NCI-H2081 (cell line): ENCODE measurements around the gene SPNS3.

Experiments used
- DNase-seq, 2 experiments: peaks; one replicate each; lab custom pipeline; 2025; lab: John Stamatoyannopoulos, UW

Gene SPNS3

GRCh38 chr17:4488989-4489595 lies 55.4 kb downstream of the SPNS3 start:
- DNase-seq, result no peak

DNA sequence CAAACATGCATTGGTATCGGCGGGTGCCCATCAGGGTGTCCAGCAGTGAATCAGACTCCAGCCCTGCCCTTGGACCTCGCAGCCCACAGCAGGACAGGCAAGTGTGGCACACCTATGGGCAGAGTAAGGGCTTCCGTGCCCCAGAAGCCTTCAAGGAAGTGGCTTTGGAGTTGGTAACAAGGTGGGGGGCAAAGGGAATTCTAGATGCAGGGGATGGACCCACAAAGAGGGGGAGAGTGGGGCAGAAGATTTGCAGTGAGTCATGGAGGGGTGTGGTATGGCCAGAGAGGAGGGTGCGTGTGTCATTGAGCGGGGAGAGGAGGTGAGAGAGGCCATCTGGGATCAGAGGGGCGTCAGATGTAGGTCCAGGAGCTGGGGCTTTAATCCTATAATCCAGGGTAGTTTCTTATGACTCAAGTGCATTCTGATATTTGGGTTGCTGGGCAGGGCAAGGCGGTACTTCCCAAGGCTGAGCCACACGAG lies 56.4 kb downstream of the SPNS3 start:
- DNase-seq, result no peak

DNA sequence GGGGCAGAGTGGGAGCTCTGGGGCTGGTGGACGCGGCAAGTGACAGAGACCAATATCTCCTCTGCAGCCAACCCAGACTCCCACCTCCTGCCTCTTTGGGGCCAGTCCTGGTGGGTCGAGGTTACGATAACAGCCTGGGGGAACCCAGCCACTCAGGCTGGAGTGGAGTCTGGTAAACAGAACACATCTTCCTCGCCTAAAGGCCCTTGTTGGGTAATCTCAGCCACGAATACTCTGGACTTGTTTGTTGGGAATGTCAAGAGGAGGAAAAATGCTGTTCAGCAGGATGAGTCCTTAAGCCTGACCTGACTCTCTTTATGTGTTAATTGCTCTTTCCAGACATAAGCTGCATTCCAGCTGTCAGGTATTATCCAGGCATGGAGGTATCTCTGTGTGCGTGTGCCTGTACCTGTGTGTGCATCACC lies 56.9 kb downstream of the SPNS3 start:
- no peak for DNase-seq

GRCh38 chr17:4492721-4493561 lies 59.2 kb downstream of the SPNS3 start:
- peak in 1 of 2 experiments; percentile 24 for DNase-seq

GRCh38 chr17:4497101-4497824 lies 63.5 kb downstream of the SPNS3 start:
- DNase-seq, result no peak

DNA sequence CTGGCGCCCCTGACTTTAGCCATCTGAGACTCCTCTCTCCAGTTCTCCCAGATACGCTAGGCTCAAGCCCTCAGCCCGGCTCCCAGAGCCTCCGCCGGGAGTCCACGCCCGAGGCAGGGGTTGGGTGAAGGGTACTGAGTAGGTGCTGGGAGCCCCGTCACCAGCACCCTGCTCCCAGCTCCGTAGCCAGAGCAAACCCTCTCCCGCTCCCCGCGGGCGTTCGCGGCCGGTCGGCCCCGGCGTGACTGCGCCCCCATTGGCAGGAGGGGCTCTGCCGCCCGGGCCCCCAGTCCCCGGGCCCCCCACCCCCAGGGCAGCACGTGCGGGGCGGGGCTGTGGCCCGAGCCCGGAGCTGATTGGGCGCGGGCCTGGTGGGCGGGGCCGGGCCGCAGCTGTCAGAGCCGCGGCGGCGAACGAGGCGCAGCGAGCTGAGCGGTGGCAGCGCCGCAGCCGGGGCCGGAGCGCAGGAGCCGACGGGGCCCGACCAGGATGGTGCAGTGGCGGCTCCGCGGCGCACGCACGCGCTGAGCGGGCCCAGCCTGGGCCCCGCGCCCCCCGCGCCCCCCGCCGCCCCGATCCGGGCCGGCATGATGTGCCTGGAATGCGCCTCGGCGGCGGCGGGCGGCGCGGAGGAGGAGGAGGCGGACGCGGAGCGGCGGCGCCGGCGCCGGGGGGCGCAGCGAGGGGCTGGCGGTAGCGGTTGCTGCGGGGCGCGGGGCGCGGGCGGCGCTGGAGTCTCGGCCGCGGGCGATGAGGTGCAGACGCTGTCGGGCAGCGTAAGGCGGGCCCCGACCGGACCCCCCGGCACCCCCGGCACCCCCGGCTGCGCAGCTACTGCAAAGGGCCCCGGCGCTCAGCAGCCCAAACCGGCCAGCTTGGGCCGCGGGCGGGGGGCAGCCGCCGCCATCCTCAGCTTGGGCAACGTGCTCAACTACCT lies 65.0 kb downstream of the SPNS3 start, which contains the start of gene SPNS2:
Gene SPNS2, plus strand, starts transcription at position 421 of the 937 bp plus-strand sequence. Its CDS starts 167 bp downstream, at position 588.
- peak; percentile 27 to 67 for DNase-seq

DNA sequence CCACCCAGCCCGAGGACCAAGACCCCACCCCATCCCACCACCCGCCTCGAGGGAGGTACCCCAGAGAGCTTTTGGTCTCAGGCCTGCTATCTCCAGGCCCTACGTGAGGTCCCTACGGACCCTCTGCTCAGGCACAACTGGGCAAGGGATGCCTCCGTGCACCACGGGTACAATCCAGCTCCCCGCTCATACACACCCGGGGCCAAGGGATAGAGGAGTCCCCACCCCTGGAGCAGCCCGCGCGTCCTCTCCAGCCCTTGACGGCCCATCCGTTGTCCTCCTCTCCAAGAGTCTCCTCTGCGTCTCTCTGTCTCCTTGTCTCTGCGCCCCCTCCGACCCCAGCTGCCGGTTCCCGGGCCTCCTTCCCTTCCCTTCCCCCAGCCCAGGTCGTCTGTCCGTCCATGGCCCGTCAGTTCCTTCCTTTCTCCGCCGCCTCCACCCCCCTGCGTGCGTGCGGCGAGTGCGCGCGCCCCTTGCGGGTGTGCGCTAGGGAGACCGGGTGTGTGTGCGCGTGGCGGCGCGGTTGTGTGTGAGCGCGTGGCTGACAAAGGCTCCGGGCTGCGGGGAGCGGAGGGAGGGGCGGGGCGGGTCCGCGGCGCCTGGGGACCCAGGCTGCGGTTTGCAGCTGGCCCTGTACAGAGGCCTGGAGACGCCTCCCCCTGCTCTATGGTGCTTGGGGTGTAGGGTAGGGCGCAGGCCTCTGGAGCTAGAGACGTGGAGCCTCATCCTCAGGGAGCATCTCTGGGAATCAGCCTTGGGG lies 65.9 kb downstream of the SPNS3 start:
- no peak for DNase-seq

GRCh38 chr17:4500191-4500571 lies 66.4 kb downstream of the SPNS3 start:
- no peak for DNase-seq

GRCh38 chr17:4501295-4501949 lies 67.7 kb downstream of the SPNS3 start:
- DNase-seq, result no peak

DNA sequence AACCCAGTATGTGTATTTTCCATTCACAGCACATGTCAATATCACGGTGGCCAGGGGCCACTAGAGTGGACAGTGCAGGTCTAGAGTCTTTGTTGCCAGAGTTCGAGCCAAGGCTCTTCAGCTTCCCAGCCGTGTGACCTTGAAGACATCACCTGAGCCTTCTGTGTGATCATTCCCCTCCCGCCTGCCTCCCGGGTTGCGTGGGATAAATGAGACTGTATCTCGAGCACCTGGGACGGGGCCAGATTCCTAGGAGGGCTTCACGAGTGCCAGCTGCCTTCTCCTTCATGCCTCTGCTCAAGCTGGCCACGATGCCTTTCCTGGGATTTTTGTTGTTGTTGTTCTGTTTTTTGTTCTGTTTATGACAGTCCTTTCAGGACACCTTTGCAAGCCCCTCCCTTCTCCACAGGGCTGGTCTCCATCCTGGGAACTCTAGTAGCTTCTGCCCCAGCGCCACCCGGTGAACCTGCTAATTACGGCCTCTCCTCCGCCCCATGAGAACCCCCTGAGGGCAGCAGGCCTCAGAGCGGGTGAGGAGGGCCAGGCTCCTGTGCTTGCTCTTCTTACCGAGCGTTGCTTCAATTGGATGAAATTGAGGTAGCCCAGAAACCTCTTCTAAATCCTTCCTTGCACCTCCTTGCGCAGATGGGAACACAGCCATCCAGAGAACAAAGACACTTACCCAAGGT lies 68.9 kb downstream of the SPNS3 start:
- no peak for DNase-seq

GRCh38 chr17:4503283-4504025 lies 69.7 kb downstream of the SPNS3 start:
- no peak for DNase-seq

GRCh38 chr17:4504188-4504587 lies 70.4 kb downstream of the SPNS3 start:
- no peak for DNase-seq

GRCh38 chr17:4505187-4505586 lies 71.4 kb downstream of the SPNS3 start:
- no peak for DNase-seq

DNA sequence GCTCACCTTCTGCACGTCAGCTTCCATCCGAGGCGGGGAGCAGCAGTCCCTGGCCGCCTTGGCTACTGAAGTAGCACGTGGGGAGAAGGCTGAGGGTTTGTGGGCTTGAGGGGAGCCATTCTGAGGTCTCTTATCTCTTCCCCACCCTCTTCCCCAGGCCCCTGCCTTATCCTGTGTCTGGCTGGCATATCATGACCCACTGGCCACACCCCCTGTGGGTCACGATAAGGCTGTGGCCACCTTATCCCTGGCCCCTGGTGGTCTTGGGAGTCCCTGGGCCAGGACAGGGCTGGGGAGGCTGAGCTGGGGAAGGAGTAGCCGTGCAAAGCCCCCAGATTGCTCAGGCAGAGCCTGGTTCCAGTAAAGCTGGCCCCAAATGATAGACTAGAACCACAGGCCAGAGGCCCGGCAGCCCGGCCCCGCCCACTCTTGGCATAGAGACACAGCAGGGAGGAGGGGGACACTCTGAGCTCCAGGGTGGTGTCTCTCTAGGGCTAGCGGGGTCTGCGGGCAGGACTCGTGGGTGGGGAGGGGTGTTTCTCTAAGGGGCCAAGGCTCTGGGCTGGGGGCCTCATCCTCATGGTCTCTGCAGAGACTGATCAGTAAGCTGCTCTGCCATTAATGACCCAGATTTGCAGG lies 72.6 kb downstream of the SPNS3 start:
- no peak for DNase-seq

GRCh38 chr17:4506892-4507291 lies 73.2 kb downstream of the SPNS3 start:
- no peak for DNase-seq

GRCh38 chr17:4507361-4508111 lies 73.8 kb downstream of the SPNS3 start:
- DNase-seq, result no peak

DNA sequence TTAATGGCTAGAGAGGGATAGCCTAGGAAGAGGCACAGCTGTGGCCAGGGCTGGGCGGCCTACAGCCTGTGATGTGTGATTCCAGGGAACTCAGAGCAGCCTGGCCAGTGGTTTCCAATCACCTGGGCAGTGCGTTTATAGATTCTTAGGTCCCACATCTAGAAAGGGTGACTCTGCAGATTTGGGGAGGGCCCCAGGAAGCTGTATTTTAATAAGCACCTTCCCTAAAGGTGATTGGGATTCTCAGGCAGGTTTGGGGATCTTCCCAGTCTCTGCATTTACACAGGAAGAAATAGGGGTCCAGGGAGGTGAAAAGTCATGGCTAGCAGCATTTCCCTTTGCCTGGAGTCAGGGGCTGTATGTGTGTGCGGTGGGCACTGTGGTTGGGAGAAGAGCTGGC lies 74.5 kb downstream of the SPNS3 start:
- no peak for DNase-seq

GRCh38 chr17:4509401-4509800 lies 75.7 kb downstream of the SPNS3 start:
- no peak for DNase-seq
